Breast epithelium (tissue), 3 donors: ENCODE data around the gene AP2S1.

ENCODE experiments used
- POLR2AphosphoS5 ChIP-seq, 3 donors: sonication (generic); formaldehyde crosslinking; IDR thresholded peaks; one replicate each; pipeline ENCODE4 v1.6.1; 2017; ENCODE audit warnings: antibody characterized with exemption in 3 of 3
- TF ChIP-seq, protein P1 (sequence below), 3 donors: fragments of 450-650 bp; IDR thresholded peaks; one replicate each; pipeline ENCODE4 v1.5.1; 2016 to 2017; ENCODE audit warnings: antibody characterized with exemption in 3 of 3, mild to moderate bottlenecking in 3 of 3, moderate library complexity in 3 of 3

DNA sequence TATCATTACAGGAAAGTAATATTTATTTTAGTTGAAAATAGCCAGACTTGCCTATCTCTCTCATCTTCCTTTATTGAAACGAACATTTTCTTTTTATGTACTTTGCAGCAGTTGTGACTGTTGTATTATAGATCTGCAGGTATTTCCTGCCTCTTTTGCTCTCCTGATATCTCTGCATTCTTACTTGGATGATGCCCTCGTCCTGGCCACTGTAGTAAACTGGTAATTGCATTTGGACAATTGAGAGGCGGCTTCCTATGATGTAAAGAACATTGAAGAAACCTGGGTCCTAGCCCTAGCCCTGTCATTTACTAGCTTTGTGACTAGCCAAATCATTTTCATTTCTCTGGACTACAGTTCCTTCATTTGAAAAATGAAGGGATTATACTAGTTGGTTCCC lies 16.5 kb upstream of the AP2S1 start:
- TF ChIP-seq, protein P1, sequence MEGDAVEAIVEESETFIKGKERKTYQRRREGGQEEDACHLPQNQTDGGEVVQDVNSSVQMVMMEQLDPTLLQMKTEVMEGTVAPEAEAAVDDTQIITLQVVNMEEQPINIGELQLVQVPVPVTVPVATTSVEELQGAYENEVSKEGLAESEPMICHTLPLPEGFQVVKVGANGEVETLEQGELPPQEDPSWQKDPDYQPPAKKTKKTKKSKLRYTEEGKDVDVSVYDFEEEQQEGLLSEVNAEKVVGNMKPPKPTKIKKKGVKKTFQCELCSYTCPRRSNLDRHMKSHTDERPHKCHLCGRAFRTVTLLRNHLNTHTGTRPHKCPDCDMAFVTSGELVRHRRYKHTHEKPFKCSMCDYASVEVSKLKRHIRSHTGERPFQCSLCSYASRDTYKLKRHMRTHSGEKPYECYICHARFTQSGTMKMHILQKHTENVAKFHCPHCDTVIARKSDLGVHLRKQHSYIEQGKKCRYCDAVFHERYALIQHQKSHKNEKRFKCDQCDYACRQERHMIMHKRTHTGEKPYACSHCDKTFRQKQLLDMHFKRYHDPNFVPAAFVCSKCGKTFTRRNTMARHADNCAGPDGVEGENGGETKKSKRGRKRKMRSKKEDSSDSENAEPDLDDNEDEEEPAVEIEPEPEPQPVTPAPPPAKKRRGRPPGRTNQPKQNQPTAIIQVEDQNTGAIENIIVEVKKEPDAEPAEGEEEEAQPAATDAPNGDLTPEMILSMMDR (IDR thresholded peaks at IDR 0.05) = no peak
- TF ChIP-seq POLR2AphosphoS5 (IDR thresholded peaks at IDR 0.05) = no peak
